Ammon's horn (tissue), 1 donor: ENCODE measurements around the gene BPIFB2.

Source experiments
- DNase-seq: peaks from one replicate; pipeline ENCODE4 v3.0.0-alpha.2; 2016; ENCODE audit warnings: low spot score

BPIFB2 gene

GRCh38 chr20:32986331-32986966 lies 21.1 kb upstream of the BPIFB2 start:
- DNase-seq, result peak; percentile 42

- no peak for DNase-seq
These were observed 20.3 kb upstream of the BPIFB2 start for GRCh38 chr20:32987044-32987825.

GRCh38 chr20:32988008-32988407 lies 19.5 kb upstream of the BPIFB2 start:
- no peak for DNase-seq

- DNase-seq, result no peak
These were observed 17.8 kb upstream of the BPIFB2 start for GRCh38 chr20:32989507-32990283.

- DNase-seq, result no peak
These were observed 17.1 kb upstream of the BPIFB2 start for GRCh38 chr20:32990426-32990825.

- DNase-seq, result no peak
These were observed 16.1 kb upstream of the BPIFB2 start for GRCh38 chr20:32991383-32991782.

GRCh38 chr20:32991792-32992641 lies 15.5 kb upstream of the BPIFB2 start:
- no peak for DNase-seq

- no peak for DNase-seq
These were observed 13.9 kb upstream of the BPIFB2 start for GRCh38 chr20:32993496-32994050.

GRCh38 chr20:32995802-32996201 lies 11.7 kb upstream of the BPIFB2 start:
- DNase-seq, result no peak

- no peak for DNase-seq
These were observed 10.1 kb upstream of the BPIFB2 start for GRCh38 chr20:32997431-32997830.

- DNase-seq, result no peak
These were observed 7.8 kb upstream of the BPIFB2 start for GRCh38 chr20:32999603-33000250.

- DNase-seq, result no peak
These were observed 6.6 kb upstream of the BPIFB2 start for GRCh38 chr20:33000802-33001466.

GRCh38 chr20:33002087-33002808 lies 5.3 kb upstream of the BPIFB2 start:
- no peak for DNase-seq

GRCh38 chr20:33004141-33004751 lies 3.3 kb upstream of the BPIFB2 start, which contains the start of gene SUN5:
SUN5 (minus strand) TSS chr20:33004433; CDS start chr20:33004340, 93 bp downstream.
- DNase-seq, result no peak

GRCh38 chr20:33005132-33005566 lies 2.4 kb upstream of the BPIFB2 start:
- no peak for DNase-seq

- DNase-seq, result no peak
These were observed 1.4 kb upstream of the BPIFB2 start for GRCh38 chr20:33005908-33006775.

- DNase-seq, result no peak
These were observed 628 bp upstream of the BPIFB2 start for GRCh38 chr20:33006776-33007375.
